Measurements from ENCODE around the gene LDB1. TPM values are rescaled to one million over a fixed set of nuclear protein-coding genes. Genes with fewer than 3 reads are reported as not detected.
A peak's percentile ranks its signal among the peaks of the same experiment; 100 is the strongest.

The LDB1 gene
- total RNA-seq, 1 experiment from 2014 or later = 87.6 TPM

DNA sequence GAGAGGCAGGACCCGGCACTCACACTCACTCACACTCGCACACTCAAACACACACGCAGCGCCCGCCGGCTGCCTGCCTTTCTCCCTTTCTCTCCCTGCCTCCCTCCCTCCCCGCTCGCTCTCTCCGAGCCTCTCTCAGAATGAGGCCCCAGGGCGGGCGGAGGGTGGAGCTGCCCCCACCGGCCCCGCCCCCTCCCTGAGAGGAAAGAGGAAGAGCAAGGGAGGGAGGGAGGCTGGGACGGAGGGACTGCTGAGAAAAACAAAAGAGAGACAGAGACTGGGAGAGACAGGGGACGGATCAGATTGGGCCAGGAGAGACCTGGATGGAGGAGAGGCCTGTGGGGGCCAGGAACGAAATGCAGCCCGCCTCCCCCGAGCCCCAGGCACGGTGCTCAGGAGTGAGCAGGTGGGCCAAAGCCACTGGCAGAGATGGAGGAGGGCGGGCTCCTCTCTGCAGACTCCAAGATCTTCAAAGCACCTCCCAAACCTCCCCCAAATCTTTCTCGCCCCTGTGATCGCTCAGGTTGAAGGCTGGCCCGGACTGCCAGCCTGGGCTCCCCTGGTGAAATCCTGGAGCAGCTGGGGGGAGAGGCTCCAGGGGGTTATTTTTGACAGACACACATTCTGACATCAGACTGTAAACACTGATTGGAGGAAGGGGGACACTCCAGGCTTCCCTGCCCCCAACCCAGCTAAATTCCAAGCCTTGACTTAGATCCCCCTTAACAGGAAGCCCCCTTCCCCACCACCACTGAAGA is 5.1 kb downstream of the LDB1 start:
- H3K4me1 ChIP-seq (ENCODE audit: control insufficient read depth, insufficient read depth, low read length) = peaks cover 60% of the 10 kb centered on the region
- ATAC-seq = peak; percentile 86
- CTCF ChIA-PET = interaction anchor here (0.6 to 0.9 kb wide), 2 partner anchors 59 to 153 kb away, joined by 3 read pairs; partner anchors contain the start of gene ARMH3
- H3K27me3 ChIP-seq (ENCODE audit: control insufficient read depth, insufficient read depth, low read length) = no peaks in the 10 kb centered on the region
- in situ Hi-C loops (cut with HindIII; ENCODE audit: low pct_unique_long_range_greater_than_20kb, low sequenced_read_pairs) = no loop called here
- H3K9me3 ChIP-seq (ENCODE audit: control insufficient read depth, insufficient read depth, low read depth, low read length) = no peaks in the 10 kb centered on the region
- POLR2A ChIA-PET = no interaction called here
- intact Hi-C loops (cut with micrococcal nuclease; ENCODE audit: unreplicated experiment) = no loop called here
- no TSS peak for BruUV-seq (replicated peaks)
- H3K36me3 ChIP-seq (ENCODE audit: control insufficient read depth, insufficient read depth, low read length) = peaks cover 17% of the 10 kb centered on the region
- DNase-seq (ENCODE audit: low read depth, low spot score) = no peak
- H3K27ac ChIP-seq (ENCODE audit: low read length) = peak overlapping the region; percentile 85
- TF ChIP-seq TCF7L2 (IDR thresholded peaks at IDR 0.05; ENCODE audit: low read depth, low read length) (no peak), POLR2AphosphoS5 (IDR thresholded peaks at IDR 0.05; ENCODE audit: low read depth, low read length) (peak; percentile 64)
- H3K4me3 ChIP-seq (ENCODE audit: low read depth in 2 of 2, low read length in 2 of 2) = peak overlapping the region; percentile 74 to 84

DNA sequence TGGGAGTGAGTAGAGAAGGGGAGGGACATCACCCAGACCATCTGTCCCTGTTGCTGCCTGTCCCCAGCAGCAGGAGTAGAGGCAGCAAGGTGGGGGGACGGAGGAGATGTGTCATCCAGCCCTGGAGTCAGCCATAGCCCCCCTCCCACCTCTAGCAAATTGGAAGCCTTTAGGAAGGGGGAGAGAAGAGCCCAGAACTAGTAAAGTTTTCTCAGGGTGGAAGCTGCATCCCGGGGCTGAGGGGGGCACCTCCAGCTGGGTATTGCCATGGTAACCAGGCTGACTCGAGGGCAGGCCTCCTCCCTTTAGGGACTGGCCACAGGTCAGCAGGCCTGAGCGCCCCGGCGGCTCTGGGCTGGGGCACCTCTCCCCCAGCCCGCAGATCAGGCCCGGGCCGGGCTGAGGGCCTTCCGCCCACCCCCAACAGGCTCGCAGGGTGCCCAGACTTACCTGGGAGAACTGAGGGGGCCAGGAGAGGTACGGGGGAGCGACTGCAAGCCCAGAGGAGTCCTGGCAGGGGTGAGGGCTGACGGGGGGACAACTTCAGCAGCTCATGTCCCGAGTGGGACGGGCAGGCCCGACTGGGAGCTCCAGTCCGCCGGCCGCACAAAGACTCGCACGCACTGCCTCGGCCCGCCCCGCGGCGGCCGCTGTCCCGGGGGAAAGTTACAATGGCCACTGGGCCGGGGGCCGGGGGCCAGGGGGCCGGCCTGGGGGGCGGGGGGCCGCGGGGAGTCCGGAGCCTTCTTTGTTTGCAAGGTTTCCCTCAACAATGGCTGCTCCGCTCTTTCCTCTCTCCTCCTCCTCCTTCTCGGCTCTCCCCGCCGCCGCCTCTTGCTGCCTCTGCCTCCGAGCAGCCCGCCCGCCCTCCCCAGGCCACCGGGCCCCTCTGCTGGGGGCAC is 6.0 kb downstream of the LDB1 start:
- H3K4me3 ChIP-seq (ENCODE audit: low read depth in 2 of 2, low read length in 2 of 2) = peak overlapping the region; percentile 74 to 84
- no peaks in the 10 kb centered on the region for H3K9me3 ChIP-seq (ENCODE audit: control insufficient read depth, insufficient read depth, low read depth, low read length)
- ChIA-PET POLR2A (no interaction called here), CTCF (interaction anchor here (0.6 to 0.7 kb wide), 4 partner anchors 18 to 226 kb away, joined by 3 to 6 read pairs (median 4); no protein-coding TSS in a partner anchor)
- H3K27ac ChIP-seq (ENCODE audit: low read length) = peak overlapping the region; percentile 85
- H3K27me3 ChIP-seq (ENCODE audit: control insufficient read depth, insufficient read depth, low read length) = no peaks in the 10 kb centered on the region
- DNase-seq (ENCODE audit: low read depth, low spot score) (no peak), ATAC-seq (peak; percentile 14)
- peaks cover 23% of the 10 kb centered on the region for H3K36me3 ChIP-seq (ENCODE audit: control insufficient read depth, insufficient read depth, low read length)
- BruUV-seq (replicated peaks) = no TSS peak
- peaks cover 60% of the 10 kb centered on the region for H3K4me1 ChIP-seq (ENCODE audit: control insufficient read depth, insufficient read depth, low read length)
- intact Hi-C loops (cut with micrococcal nuclease; ENCODE audit: unreplicated experiment) = no loop called here
- TF ChIP-seq, protein P1, sequence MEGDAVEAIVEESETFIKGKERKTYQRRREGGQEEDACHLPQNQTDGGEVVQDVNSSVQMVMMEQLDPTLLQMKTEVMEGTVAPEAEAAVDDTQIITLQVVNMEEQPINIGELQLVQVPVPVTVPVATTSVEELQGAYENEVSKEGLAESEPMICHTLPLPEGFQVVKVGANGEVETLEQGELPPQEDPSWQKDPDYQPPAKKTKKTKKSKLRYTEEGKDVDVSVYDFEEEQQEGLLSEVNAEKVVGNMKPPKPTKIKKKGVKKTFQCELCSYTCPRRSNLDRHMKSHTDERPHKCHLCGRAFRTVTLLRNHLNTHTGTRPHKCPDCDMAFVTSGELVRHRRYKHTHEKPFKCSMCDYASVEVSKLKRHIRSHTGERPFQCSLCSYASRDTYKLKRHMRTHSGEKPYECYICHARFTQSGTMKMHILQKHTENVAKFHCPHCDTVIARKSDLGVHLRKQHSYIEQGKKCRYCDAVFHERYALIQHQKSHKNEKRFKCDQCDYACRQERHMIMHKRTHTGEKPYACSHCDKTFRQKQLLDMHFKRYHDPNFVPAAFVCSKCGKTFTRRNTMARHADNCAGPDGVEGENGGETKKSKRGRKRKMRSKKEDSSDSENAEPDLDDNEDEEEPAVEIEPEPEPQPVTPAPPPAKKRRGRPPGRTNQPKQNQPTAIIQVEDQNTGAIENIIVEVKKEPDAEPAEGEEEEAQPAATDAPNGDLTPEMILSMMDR (IDR thresholded peaks at IDR 0.05) = no peak
- TF ChIP-seq SIN3A (IDR thresholded peaks at IDR 0.05; ENCODE audit: borderline replicate concordance, insufficient read depth, low read depth, low read length) = no peak
- TF ChIP-seq, protein P2, sequence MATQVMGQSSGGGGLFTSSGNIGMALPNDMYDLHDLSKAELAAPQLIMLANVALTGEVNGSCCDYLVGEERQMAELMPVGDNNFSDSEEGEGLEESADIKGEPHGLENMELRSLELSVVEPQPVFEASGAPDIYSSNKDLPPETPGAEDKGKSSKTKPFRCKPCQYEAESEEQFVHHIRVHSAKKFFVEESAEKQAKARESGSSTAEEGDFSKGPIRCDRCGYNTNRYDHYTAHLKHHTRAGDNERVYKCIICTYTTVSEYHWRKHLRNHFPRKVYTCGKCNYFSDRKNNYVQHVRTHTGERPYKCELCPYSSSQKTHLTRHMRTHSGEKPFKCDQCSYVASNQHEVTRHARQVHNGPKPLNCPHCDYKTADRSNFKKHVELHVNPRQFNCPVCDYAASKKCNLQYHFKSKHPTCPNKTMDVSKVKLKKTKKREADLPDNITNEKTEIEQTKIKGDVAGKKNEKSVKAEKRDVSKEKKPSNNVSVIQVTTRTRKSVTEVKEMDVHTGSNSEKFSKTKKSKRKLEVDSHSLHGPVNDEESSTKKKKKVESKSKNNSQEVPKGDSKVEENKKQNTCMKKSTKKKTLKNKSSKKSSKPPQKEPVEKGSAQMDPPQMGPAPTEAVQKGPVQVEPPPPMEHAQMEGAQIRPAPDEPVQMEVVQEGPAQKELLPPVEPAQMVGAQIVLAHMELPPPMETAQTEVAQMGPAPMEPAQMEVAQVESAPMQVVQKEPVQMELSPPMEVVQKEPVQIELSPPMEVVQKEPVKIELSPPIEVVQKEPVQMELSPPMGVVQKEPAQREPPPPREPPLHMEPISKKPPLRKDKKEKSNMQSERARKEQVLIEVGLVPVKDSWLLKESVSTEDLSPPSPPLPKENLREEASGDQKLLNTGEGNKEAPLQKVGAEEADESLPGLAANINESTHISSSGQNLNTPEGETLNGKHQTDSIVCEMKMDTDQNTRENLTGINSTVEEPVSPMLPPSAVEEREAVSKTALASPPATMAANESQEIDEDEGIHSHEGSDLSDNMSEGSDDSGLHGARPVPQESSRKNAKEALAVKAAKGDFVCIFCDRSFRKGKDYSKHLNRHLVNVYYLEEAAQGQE (IDR thresholded peaks at IDR 0.05; ENCODE audit: insufficient read depth in 1 of 2, low read depth in 2 of 2, low read length in 1 of 2) = no peak
- TF ChIP-seq TCF7L2 (IDR thresholded peaks at IDR 0.05; ENCODE audit: low read depth, low read length) = no peak
- TF ChIP-seq POLR2AphosphoS5 (IDR thresholded peaks at IDR 0.05; ENCODE audit: low read depth, low read length) = no peak
- in situ Hi-C loops (cut with HindIII; ENCODE audit: low pct_unique_long_range_greater_than_20kb, low sequenced_read_pairs) = no loop called here

Data from Panc1 (cell line).